ENCODE measurements around the gene ATL2.
A peak's percentile ranks its signal among the peaks of the same experiment; 100 is the strongest.
"Not testable (repeated sequence)": the region's sequence is repeated elsewhere in the genome, so short reads cannot be mapped to it uniquely, and the experiment has no call there.

The ATL2 gene

DNA sequence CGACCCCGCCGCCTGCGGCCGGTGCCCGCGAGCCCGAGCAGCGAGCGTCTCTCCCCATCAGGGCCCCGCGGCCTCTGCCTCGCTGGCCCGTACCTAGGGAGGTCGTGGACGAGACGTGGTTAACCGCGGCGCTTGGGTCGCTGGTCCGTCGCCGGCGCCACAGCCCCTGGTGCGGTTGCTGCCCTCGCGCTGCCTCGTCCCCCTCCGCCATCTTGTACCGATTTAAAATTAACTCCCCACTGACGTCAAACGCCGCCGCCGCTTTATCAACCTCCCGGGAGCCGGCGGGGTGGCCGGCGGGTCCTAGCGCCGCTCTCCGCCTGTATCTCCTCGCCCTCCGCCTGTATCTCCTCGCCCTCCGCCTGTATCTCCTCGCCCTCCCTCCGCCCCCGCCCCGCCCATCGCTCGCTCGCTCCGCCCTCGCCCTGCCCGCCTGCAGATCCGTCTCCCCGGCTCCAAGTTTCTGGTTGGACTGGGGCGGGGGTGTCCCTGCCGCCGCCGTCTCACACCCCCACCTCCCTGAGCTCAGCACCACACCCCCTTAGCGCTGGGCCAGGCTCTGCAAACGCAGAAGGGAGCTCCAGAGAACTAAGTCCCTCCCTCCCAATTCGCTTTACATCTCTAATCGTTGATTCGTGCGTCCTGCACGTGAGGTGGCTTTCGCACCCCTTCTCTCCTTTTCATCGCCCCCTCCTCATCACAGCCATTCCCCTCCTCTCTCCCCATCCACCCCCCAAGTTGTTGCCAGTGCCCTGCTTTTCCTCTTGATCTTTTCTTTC, at the start of gene ATL2:
ATL2 (minus strand) TSS at position 224 of the 779 bp plus-strand sequence; CDS start at position 211, 13 bp downstream.
- peak; percentile 90 to 91 for DNase-seq (ENCODE audit: low read depth in 2 of 2)

DNA sequence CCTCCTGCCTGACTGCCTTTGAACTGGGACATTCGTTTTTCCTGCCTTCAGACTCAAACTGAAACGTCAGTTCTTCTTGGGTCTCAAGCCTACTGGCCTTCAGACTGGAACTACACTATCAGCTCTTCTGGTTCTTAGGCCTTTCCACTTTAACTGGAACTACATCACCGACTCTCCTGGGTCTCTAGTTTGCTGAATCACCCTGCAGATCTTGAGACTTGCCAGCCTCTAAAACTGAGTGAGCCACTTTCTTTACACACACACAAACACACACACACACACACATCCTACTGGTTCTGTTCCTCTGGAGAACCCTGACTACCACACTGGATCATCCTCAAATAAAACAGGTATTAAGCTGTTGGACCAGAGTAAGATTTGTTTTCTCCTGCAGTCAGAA, 46.7 kb upstream of the ATL2 start:
- DNase-seq (ENCODE audit: low read depth in 2 of 2), result no peak

DNA sequence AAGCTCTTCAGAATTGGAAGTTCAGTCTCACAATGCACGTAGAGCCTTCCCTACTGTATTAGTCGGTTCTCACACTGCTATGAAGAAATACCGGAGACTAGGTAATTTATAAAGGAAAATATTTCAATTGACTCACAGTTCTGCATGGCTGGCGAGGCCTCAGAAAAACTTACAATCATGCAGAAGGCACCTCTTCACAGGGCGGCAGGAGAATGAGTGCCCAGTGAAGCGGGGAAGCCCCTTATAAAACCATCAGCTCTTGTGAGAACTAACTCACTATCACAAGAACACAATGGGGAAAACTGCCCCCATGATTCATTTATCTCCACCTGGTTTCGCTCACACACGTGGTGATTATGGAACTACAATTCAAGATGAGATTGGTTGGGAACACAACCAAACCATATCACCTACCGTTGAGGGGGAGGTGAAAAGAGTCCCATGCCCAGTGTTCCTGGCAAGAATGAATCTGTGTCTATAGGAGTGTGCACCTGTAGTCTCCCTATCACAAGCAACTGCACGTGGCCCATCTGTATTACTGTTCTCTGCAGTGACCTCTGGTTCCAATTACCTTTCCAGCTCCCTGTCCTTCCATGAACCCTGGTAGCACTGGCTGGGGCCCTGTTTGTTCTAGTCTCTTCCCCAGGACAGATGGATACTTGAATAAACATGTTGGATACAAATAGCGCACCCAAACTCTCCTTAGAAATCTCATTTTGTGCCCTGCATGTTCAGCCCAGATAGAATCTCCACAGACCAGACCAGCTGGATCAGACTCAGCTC, 44.4 kb upstream of the ATL2 start:
- DNase-seq (ENCODE audit: low read depth in 2 of 2), result no peak

DNA sequence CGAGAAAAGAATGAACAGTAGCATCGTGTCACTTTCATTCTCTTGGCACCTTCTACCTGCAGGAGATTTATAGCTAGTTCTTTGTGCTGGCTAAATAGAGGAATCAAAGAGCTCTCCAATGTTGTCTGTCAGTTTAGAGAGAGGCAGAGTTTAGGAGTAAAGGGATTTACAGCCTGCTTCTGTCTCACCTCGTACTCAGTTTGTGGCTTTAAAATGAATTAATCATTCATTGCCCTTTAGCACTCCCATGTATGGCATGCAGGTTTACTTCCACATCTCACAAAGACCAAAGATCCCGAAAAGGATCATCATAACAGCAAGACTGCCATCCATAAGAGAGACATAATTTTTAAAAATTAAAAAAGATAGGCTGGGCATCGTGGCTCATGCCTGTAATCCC, 42.4 kb upstream of the ATL2 start:
- no peak for DNase-seq (ENCODE audit: low read depth in 2 of 2)

DNA sequence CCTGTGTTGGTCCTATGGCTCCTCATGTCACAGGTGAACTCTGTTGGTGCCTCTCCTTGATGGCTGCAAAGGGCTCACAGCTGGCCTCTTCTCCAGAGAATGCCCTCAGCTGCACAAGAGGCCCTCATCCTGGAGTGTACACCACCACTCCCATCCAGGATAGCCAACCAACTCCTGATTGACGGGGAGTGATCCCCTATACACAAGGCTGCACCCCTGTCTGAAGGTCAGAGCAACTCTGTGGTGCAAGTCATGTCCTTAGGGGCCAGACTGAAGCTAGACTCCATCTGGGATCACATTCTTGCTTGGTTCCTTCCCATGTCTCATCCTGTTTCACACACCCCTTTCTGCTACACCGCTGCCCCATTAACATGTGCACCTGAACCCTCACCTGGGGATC, 41.7 kb upstream of the ATL2 start:
- DNase-seq (ENCODE audit: low read depth in 2 of 2), result no peak

DNA sequence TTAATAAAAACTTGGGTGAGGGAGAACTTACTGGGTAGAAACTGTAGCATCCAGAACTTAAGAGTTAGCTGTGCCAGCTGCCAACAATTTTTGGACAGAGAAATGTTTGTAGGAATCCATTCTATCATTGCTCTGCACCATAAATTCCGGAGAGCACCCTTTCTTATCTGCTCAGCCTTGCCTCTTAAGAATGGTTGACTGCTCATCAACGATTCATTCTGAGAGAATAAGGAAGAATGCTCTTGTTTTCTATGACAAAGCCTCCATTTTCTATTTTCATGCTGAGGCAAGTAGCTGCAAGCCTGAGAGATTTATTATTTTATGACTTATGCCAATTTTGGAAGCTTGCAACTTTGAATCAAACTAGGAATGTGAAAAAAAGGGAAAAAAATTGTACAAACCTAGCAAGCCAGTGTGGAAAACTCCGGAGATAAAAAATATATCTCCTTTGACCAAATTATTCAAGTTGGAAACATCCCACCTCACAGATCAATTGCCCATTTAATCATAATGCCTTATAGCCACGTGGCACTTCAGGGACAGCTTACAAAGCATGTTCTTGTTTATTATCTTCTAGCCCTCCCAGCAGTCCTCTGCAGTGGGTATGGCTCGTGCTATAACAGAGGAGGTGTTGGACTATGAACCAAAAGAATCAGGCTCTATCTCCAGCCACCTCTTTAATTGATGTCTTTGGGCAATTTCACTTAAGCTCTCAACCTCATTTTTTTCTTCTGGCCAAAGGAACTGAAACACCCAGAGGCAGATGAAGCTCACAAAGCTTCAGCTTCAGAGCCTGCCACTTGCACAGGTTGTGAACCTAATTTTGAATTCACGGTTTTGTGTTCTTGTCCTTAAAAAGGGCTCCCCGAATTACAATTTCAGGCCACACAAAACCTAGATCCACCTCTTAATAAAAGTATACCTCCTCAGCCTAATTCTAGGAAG, 40.9 kb upstream of the ATL2 start:
- DNase-seq (ENCODE audit: low read depth in 2 of 2), result no peak

DNA sequence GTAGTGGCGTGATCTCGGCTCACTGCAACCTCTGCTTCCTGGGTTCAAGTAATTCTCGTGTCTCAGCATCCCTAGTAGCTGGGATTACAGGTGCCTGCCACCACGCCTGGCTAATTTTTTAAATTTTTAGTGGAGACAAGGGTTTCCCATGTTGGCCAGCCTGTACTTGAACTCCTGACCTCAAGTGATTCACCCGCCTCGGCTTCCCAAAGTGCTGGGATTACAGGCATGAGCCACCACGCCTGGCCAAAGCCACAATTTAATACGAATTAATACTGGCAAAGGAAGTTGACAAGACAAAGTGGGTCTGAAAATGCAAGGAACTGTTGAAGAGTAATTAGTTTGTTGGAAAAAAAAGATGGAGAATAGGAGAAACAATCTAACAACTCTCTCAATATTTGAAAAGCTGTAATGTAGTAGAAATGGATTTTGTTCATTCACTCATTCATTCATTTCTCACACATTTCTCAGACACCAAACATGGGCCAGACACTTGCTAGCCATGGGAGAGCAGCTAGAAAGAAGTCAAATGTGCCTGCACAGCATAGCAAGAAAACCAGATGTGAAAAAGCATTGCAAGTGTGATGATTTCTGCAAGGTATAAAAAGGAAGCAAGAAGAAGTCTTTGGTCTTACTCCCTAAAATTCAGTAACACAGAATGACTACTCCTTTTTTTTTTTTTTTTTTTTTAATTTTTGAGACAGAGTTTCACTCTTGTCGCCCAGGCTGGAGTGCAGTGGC, 39.4 kb upstream of the ATL2 start:
- no peak for DNase-seq (ENCODE audit: low read depth in 2 of 2)

DNA sequence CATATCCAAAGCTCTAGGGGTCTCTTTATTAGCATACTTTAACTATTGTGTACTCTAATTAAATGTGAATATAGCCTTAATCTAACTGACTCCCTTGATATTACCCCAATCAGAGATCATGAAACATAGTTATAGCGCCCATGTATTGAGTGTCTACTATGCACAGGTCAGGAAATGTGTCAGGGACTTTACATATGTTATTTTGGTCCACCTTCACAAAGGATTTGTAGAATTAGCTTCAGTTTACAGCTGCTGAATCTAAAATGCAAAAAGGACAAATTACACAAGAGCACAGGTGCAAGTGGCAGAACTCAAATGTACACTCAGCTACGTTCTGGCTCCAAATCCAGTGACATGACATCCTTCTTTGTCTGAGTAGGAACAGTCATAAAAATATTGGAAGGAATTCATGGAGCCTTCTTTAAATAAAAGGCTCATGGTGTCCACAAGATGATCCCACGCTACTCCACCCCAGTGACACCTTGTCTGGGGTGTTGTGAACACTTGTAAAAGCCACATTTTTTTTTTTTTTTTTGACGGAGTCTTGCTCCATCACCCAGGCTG, 38.7 kb upstream of the ATL2 start:
- DNase-seq (ENCODE audit: low read depth in 2 of 2), result no peak

DNA sequence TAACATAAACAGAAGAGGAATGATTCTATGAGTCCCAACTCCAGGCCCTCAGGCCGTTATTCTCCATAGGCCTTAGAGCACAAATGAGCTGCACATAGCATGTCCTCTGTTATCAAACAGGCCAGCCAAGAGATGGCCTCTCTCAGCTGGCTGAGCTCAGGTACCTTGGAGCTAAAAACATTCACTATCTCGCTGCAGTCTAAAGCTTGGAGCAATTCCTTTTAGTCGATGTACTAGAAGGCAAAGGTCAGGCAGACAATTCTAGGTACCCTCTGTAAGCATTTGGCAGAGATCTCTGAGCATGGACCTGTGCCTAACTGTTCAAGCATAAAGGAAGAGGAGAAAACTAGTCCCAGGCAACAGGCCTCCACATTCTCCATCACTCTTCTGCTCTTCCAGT, 38.0 kb upstream of the ATL2 start:
- no peak for DNase-seq (ENCODE audit: low read depth in 2 of 2)

DNA sequence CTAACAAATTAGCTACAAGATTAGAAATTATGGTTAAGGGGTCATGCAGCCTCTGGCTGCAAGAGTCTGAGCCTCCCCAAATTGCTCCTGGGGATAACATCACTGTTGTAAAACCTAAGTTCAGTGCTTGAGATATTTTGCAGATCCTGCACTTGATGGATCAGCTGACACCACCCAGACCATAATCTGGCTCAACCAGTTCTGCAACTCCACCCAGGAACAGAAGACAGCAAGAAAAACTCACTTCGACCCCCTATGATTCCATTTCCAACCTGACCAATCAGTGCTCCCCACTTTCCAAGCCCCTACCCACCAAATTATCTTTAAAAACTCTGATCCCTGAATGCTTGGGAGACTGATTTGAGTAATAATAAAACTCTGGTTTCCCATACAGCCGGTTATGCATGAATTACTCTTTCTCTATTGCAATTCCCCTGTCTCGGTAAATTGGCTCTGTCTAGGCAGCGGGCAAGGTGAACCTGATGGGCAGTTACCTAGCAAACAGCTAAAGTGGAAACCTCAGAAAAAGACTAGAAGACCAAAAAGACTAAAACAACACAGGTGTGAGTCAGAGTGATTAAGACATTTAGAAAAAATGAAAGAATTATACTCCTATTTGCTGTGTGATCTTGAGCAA, 35.3 kb upstream of the ATL2 start:
- DNase-seq (ENCODE audit: low read depth in 2 of 2), result not testable (repeated sequence)

DNA sequence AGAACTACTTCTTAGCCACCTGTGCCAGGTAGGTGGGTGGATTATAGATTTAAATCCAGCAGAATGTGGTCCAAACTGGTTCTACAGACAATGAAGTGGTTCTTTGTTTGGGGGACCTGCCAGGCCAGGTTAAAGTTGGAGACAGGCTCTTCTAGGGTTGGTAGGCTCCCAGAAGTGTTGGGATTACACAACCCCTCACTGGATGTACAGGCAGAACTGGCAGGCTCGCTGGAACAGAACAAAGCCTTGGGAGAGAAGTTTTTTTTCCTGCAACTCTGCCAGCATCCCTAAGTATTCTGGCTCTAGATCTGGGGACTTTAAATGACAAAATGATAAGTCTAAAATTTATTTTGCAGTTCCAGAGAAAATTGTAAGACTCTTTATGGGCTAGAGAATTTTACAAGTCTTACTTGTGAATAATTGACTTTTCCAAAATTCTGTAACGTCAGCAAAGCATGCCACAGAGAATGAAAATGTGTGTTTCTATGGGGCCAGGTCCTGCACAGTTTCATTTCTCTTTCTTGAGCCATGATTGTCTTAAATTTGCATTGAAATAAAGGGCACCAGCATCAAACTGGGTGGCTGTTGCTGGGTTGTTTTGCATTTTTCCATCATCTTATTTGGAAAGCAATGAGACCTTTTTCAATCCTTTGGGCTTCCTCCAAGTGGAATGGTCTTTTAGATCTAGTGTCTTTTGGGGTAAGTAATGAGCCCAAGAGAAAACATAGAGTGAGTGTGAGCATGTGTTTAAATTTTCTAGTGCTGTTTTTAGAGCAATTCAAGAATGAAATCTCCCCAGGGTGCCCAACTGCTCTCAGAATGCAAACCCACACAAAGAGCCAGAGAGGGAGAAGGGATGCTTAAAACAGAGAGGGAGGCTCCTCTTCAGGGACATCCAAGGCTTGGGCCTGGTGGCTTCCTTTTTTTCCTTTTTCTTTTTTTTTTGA, 32.4 kb upstream of the ATL2 start:
- DNase-seq (ENCODE audit: low read depth in 2 of 2), result no peak

DNA sequence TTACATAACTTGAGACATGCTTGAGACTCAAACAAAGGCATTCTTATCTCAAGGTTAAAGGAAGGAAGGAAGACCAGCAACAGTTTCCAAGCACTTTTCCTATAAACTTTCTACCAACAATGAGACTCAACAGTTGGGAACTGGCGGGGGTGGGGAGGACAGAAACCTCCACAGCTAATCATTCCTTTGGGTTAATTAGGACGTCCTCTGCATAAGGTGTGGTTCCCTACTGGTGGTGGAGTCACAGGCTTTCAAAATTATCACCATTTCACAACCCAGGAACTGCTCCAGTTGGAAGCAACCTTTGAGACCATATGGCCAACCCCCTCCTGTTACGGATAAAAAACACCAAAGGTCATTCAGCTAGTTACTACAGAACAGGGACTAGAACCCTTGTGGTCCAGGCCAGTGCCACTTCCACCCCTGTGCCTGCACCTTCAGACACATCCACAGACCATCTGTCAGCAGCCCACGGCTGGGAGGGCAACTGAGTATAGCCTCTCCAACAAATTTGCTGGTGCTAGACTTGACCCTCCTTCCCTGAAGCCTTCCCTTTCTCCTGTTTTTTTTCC, 30.1 kb upstream of the ATL2 start:
- no peak for DNase-seq (ENCODE audit: low read depth in 2 of 2)

DNA sequence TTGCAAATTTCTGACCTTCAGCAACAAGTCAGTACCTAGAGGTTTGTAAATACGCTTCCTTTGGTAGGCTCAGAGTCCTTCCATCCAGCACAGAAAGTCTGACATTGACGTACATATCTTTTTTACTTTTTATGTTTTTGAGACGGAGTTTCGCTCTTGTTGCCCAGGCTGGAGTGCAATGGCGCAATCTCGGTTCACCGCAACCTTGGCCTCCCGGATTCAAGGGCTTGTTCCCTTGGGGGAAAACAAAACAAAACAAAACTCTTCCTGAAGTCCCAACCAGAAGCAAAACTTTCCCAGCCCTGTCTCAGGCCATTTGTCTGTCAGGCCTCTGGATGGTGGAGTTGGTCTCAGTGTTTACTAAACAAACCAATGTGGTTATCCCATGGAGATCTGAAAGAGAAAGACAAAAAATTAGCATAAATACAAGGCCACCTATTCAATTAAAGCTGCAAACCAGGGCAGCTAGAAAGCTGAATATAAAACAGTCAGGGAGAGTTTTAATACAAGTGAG, 29.6 kb upstream of the ATL2 start:
- DNase-seq (ENCODE audit: low read depth in 2 of 2), result no peak

DNA sequence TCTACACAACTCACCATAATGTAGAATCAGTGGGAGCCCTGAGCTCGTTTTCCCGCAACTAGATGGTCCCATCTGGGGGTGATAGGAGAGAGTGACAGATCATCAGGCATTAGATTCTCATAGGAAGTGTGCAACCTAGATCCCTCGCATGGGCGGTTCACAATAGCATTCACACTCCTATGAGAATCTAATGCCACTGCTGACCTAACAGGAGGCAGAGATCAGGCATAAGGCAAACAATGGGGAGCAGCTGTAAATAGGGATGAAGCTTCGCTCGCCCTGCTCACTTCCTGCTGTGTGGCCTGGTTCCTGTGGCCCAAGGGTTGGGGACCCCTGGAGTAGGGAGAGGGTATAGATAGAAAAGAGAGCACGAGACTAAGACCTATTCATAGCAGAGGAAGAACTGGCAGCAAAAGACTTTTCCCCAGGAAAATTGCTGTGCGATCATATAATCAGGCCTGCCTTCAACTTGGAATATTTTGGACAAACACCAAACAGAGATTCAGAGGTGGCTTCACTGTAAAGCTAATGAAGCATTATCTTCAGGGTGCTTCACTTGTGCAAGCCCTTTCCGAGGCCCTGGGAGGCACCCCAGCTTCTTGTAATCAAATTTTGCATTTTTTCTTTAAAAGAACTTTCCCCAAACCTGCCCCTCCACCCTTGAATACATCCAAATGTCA, 29.0 kb upstream of the ATL2 start:
- no peak for DNase-seq (ENCODE audit: low read depth in 2 of 2)

DNA sequence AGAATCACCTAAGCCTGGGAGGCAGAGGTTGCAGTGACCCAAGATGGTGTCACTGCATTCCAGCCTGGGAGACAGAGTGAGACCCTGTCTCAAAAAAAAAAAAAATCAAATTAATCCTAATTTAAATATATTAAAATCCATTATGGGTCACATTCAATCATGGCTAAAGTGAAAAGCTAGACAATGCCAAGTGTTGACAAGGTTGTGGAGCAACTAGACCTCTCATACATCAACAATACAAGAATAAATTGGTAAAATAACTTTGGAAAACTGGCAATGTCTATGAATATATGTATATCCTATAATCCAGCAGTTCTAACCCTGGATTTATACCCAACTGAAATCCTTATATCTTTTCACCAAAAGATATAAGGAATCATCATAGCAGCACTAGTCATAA, 23.4 kb upstream of the ATL2 start:
- no peak for DNase-seq (ENCODE audit: low read depth in 2 of 2)

DNA sequence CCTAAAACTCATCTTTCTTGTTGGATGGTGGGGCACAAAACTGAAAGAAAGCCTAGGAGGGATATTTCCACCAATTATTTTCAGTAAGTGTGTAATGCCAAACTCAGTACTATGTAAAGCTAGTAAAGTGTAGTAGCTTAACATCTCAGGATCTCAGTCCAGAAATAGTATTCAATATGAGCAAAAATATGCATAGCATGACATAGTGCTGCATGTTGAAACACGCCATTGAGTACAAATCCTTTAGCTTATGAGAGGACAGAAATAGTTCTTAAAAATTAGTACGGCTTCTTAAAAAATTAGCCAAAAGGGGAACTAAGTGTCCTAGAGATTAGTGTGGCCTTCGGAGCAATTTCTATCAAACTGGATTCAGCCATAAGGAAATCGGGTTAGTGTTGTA, 21.7 kb upstream of the ATL2 start:
- no peak for DNase-seq (ENCODE audit: low read depth in 2 of 2)

DNA sequence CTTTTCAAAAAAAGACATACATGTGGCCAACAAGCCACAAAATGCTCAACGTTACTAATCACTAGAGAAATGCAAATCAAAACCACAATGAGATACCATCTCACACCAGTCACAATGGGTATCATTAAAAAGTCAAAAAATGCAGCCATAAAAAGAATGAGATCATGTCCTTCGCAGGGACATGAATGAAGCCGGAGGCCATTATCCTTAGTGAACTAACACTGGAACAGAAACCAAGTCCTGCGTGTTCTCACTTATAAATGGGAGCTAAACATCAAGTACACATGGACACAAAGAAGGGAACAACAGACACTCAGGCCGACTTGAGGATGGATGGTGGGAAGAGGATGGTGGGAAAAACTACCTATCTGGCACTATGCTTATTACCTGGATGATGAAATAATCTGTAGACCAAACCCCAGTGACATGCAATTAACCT, 17.8 kb upstream of the ATL2 start:
- no peak for DNase-seq (ENCODE audit: low read depth in 2 of 2)

DNA sequence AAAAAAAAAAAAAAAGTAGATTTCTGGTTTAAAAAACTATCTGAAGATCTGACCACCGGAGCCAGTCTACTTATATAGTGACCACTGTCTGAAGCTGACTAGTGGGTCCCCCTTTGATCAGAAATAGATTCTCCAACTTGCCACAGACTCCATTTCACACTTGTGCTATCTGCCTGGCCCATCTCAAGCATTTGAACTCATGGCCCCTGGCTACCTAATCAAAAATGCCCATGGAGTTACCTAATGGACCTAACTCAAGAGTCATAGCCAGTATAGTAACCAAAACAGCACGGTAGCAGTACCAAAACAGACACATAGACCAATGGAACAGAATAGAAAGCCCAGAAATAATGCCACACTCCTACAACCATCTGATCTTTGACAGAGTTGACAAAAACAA, 17.0 kb upstream of the ATL2 start:
- no peak for DNase-seq (ENCODE audit: low read depth in 2 of 2)

All from stimulated activated CD8-positive, alpha-beta memory T cell treated with anti-CD3 and anti-CD28 coated beads, Interleukin-15, amount 100 ng/mL, for 48 hours (primary cell).